GM12878 (cell line): ENCODE measurements around the gene ERC2.

Source experiments
- ATF7 ChIP-seq: fragments of 450-650 bp; IDR thresholded peaks from 2 replicates; pipeline ENCODE4 v1.6.1; 2016; ENCODE audit warnings: low read depth, mild to moderate bottlenecking
- TF ChIP-seq, protein P1 (sequence below): IDR thresholded peaks from 2 replicates; pipeline ENCODE4 v1.6.1; 2012; ENCODE audit warnings: low read depth, low read length, improper control_type of control experiment

- TF ChIP-seq, protein P1, sequence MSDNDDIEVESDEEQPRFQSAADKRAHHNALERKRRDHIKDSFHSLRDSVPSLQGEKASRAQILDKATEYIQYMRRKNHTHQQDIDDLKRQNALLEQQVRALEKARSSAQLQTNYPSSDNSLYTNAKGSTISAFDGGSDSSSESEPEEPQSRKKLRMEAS, result no peak
- no peak for TF ChIP-seq ATF7
Observed at GRCh38 chr3:55668359-55668758, 799.9 kb downstream of the ERC2 start.
